GM13976 (cell line): ENCODE data around the gene UAP1.

Experiments
- DNase-seq: peaks from one replicate; pipeline ENCODE4 v3.0.0; 2012; ENCODE audit warnings: low spot score
- in situ Hi-C: fragments of 300-500 bp; cut with MboI; formaldehyde crosslinking; loops from one replicate; pipeline ENCODE4 v1.12.0; 2022; ENCODE audit warnings: low sequenced_read_pairs, mixed read lengths, inconsistent platforms; ENCODE audit not compliant: unreplicated experiment
- TF ChIP-seq, protein P1 (sequence below): IDR thresholded peaks from 2 replicates; pipeline ENCODE4 v1.5.1; 2012; ENCODE audit warnings: borderline replicate concordance, mild to moderate bottlenecking; ENCODE audit not compliant: insufficient read depth; ENCODE audit errors: extremely low read depth, missing control alignments, control extremely low read depth

UAP1 gene

DNA sequence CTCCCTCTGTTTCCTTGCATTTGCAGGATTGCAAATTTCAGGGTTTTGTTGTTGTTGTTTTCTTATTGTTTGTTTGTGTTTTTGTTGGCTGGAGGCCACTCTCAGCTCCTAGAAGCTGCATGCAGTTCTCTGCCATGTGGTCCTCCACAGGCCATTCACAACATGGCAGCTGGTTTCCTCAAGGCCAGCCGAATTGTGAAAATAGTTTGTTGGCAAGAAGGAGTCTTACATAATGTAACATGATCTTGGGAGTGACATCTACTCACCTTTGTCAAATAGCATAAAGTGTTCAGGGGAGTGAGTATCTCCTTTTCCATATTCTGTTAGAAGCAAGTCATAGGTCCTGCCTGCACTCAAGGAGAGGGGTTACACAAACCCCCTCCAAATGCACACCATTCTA lies 10.6 kb upstream of the UAP1 start:
- in situ Hi-C loops, result no loop called here
- DNase-seq, result no peak
- TF ChIP-seq, protein P1, sequence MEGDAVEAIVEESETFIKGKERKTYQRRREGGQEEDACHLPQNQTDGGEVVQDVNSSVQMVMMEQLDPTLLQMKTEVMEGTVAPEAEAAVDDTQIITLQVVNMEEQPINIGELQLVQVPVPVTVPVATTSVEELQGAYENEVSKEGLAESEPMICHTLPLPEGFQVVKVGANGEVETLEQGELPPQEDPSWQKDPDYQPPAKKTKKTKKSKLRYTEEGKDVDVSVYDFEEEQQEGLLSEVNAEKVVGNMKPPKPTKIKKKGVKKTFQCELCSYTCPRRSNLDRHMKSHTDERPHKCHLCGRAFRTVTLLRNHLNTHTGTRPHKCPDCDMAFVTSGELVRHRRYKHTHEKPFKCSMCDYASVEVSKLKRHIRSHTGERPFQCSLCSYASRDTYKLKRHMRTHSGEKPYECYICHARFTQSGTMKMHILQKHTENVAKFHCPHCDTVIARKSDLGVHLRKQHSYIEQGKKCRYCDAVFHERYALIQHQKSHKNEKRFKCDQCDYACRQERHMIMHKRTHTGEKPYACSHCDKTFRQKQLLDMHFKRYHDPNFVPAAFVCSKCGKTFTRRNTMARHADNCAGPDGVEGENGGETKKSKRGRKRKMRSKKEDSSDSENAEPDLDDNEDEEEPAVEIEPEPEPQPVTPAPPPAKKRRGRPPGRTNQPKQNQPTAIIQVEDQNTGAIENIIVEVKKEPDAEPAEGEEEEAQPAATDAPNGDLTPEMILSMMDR, result no peak

DNA sequence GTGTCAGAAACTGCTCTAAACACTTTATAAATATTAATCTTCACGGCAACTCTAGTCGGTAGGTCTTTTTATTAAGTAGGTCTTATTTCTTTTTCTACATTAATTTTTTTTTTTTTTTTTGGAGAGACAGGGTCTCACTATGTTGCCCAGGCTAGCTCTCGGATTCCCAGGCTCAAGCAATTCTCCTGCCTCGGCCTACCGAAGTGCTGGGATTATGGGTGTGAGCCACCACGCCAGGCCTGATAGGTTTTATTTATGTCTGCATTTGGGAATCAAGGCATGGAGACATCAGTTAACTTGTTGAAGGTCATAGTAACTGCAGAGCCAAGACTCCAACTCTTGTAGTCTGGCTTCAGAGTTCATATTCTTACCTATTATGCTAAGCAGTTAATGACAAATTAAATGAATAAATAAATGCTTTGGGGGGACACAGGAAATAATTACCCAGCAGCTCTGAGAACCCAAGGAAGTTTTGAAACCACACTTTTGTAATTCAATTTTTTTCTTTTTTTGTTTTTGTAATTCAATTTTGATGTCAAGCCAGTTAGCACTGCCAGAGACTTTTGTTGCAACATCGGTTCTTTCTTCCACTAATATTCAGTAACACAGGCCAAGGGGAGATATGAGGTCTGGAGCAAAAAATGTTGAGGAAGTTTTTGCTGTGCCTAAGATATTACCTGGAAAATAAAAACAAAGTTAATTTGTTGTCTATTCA lies 9.4 kb upstream of the UAP1 start:
- DNase-seq, result no peak
- TF ChIP-seq, protein P1, result no peak
- in situ Hi-C loops, result no loop called here

DNA sequence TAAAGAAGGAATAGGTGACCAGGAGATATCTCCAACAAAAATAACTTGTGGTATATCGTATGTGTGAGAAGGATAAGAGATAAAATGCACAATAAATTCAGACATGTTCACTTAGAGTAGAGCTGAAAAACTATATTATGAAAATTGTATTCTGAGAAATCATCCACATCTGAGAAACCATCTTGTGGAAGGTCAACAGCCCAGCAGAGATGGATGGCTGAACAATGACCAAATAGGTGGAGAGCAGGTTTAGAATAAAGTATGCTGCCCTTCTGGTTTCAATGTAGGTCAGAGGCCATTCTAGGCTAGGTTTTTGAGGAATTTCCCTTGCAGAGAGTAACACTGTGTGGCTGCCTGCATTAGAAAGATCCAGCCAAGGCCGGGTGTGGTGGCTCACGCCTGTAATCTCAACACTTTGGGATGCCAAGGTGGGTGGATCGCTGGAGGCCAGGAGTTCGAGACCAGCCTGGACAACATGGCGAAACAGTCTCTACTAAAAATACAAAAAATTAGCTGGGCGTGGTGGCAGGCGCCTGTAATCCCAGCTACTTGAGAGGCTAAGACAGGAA lies 8.8 kb upstream of the UAP1 start:
- TF ChIP-seq, protein P1, result no peak
- in situ Hi-C loops, result no loop called here
- DNase-seq, result no peak

DNA sequence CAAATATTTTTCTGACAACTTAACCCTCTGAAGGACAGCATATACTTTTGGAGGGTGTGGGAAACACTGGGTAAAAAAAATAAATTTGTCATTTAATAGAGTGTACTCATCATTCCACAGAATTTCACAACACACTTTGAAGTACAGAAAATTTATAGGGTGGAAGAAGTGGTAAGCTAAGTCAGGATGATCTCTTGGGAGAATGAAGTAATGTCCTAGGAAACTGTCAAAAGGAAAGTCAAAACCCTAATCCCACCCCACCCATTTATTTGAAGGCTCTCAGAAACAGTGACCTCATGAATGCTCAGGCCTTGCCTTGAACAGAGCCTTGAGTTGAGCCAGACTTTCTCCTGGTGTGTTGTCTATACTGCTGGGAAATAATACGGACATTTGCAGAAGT lies 7.3 kb upstream of the UAP1 start:
- TF ChIP-seq, protein P1, result no peak
- in situ Hi-C loops, result no loop called here

DNA sequence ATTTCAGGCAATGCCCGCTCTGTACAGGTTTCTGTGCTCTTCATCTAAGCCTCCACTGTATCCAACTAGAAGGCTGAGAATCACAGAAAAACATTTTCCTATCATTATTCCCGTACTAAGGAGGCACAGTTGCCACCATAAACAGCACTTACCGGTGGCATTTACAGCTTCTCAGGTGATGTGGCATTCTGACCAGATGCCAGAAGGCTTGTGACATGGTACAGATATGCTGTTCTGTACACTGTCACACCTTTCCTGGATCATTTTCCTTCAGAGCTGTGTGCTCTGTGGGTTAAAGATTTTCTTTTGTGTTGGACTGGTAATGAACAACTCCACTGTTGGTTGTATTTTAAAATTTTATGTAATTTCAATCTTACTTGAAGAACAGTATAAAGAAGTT lies 4.0 kb upstream of the UAP1 start:
- DNase-seq, result no peak
- in situ Hi-C loops, result no loop called here
- TF ChIP-seq, protein P1, result no peak

More for the DNA sequence above, 7.3 kb upstream of the UAP1 start:
- DNase-seq, result no peak

DNA sequence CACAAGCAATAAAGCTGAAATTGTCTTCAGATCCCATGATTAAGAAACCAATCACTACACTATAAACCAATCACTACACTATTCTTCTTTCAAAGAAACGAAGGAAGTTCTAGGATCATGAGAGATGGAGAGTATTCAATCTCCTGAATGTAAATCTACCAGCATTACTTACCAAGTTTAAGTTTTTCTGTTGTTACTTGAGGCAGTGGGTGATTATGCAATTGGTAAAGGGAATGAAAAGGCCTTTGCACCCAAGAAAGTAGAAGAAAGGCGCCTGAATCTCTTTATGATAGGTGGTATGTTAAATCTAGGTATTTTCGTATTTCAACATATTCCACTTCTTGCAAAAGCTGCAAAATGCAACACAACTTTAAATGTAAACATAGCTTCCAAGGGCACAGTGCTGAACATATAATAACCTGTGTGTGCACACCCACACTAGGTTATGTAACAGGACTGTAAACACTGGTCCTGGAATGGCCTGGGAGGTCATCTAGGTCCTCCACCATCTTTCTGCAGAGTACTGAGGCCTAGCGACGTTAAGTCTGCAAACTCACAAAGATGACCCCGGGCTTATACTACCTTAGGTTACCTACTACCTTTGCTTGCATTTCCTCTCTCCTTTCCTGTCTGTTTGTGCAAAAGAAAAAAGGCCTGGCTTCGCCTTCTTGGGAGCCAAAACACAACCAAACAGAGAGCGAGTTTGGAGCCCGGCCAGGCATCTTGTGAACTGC lies 1.1 kb upstream of the UAP1 start:
- TF ChIP-seq, protein P1, result no peak
- DNase-seq, result no peak
- in situ Hi-C loops, result no loop called here
